Activated B cell treated with CpG ODN at 0.5 μM for 24 hours (primary cell): ENCODE results near the gene TMEM138. TPM values are rescaled to one million over a fixed set of nuclear protein-coding genes. Genes with fewer than 3 reads are reported as not detected.
A peak's percentile ranks its signal among the peaks of the same experiment; 100 is the strongest.

Experiments used
- ATAC-seq: fragments of 200-7000 bp; cut with Tn5 transposase; one replicate; pipeline ENCODE4 v1.10.0; 2021; ENCODE audit warnings: low read depth, mild to moderate bottlenecking, moderate library complexity
- CTCF ChIA-PET: fragments of 350-600 bp; sonication (Branson Sonifier 250); formaldehyde crosslinking; loops from one replicate; lab custom pipeline; 2021; ENCODE audit warnings: antibody characterized with exemption; lab: Charles Lee
- POLR2A ChIA-PET: fragments of 350-600 bp; sonication (Branson Sonifier 250); formaldehyde crosslinking; loops from one replicate; lab custom pipeline; 2021; ENCODE audit warnings: antibody characterized with exemption; lab: Charles Lee
- DNase-seq: peaks from one replicate; pipeline ENCODE4 v3.0.0; 2022
- H3K27ac Mint-ChIP-seq: one replicate; pipeline ENCODE4 v1.8.0; 2020; ENCODE audit warnings: mixed read lengths
- H3K27me3 Mint-ChIP-seq: one replicate; pipeline ENCODE4 v1.8.0; 2021; ENCODE audit warnings: mixed read lengths
- H3K36me3 Mint-ChIP-seq: one replicate; pipeline ENCODE4 v1.8.0; 2021; ENCODE audit warnings: low read depth, mixed read lengths
- H3K4me1 Mint-ChIP-seq: one replicate; pipeline ENCODE4 v1.8.0; 2021; ENCODE audit warnings: mixed read lengths
- H3K4me3 Mint-ChIP-seq: one replicate; pipeline ENCODE4 v1.8.0; 2020; ENCODE audit warnings: mild to moderate bottlenecking, mixed read lengths
- H3K9me3 Mint-ChIP-seq: one replicate; pipeline ENCODE4 v1.8.0; 2020; ENCODE audit warnings: mixed read lengths
- CTCF ChIP-seq: fragments of 200-600 bp; IDR thresholded peaks from one replicate; pipeline ENCODE4 v1.8.0; 2022; ENCODE audit warnings: antibody characterized with exemption, mild to moderate bottlenecking
- intact Hi-C: fragments of 100-400 bp; cut with micrococcal nuclease; formaldehyde crosslinking; loops from one replicate; pipeline ENCODE4 v1.15.1; 2024
- total RNA-seq: library from RNA; stranded (reverse); gene quantifications from 2 replicates; pipeline ENCODE4 v1.2.3, GENCODE V29; 2022

TMEM138 gene
- total RNA-seq, 1 donor from 2014 or later, result 81.2 TPM

GRCh38 chr11:61343792-61344745 is 18.1 kb upstream of the TMEM138 start:
- no peak for TF ChIP-seq CTCF
- H3K36me3 Mint-ChIP-seq, result peaks cover 59% of the 10 kb centered on the region
- no peak for DNase-seq
- ChIA-PET CTCF (interaction anchor here (2.1 kb wide), 1 partner anchor 8 kb away, joined by 7 read pairs; no protein-coding TSS in a partner anchor), POLR2A (interaction anchor here (0.9 to 6.4 kb wide), 3 partner anchors 7 to 18 kb away, joined by 3 to 76 read pairs (median 20); partner anchors contain the start of genes CYB561A3 and TMEM138)
- peak overlapping the region; percentile 77 for H3K27ac Mint-ChIP-seq
- H3K27me3 Mint-ChIP-seq, result no peaks in the 10 kb centered on the region
- H3K4me3 Mint-ChIP-seq, result no peak overlapping the region
- H3K9me3 Mint-ChIP-seq, result no peaks in the 10 kb centered on the region
- H3K4me1 Mint-ChIP-seq, result peaks cover 27% of the 10 kb centered on the region
- ATAC-seq, result no peak
- intact Hi-C loops, result no loop called here

DNA sequence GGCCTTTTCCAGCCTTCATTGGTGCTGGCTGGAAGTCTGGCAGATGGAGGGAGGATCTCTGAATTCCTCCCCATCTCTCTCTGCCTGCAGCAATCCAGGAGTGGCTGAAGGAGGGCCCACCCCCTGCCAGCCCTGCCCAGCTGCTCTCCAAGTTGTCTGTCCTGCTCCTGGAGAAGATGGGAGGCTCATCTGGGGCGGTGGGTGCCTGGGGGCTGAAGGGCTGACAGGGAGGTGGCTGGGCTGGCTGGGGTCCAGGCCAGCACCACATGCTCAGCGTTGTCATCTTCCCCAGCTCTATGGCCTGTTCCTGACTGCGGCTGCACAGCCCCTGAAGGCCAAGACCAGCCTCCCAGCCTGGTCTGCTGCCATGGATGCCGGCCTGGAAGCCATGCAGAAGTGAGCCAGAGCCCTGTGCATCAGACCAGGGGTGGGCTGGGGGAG is 17.0 kb upstream of the TMEM138 start:
- Mint-ChIP-seq H3K9me3 (no peaks in the 10 kb centered on the region), H3K27ac (peak overlapping the region; percentile 77), H3K36me3 (peaks cover 63% of the 10 kb centered on the region), H3K4me1 (peaks cover 32% of the 10 kb centered on the region), H3K27me3 (no peaks in the 10 kb centered on the region), H3K4me3 (no peak overlapping the region)
- POLR2A ChIA-PET, result interaction anchor here (0.6 to 6.4 kb wide), 4 partner anchors 9 to 22 kb away, joined by 3 to 76 read pairs (median 12); partner anchors contain the start of genes CYB561A3 and TMEM138
- DNase-seq (no peak), ATAC-seq (peak; percentile 15)
- intact Hi-C loops, result no loop called here
- TF ChIP-seq CTCF, result no peak
- CTCF ChIA-PET, result interaction anchor here (2.1 kb wide), 1 partner anchor 9 kb away, joined by 7 read pairs; no protein-coding TSS in a partner anchor

DNA sequence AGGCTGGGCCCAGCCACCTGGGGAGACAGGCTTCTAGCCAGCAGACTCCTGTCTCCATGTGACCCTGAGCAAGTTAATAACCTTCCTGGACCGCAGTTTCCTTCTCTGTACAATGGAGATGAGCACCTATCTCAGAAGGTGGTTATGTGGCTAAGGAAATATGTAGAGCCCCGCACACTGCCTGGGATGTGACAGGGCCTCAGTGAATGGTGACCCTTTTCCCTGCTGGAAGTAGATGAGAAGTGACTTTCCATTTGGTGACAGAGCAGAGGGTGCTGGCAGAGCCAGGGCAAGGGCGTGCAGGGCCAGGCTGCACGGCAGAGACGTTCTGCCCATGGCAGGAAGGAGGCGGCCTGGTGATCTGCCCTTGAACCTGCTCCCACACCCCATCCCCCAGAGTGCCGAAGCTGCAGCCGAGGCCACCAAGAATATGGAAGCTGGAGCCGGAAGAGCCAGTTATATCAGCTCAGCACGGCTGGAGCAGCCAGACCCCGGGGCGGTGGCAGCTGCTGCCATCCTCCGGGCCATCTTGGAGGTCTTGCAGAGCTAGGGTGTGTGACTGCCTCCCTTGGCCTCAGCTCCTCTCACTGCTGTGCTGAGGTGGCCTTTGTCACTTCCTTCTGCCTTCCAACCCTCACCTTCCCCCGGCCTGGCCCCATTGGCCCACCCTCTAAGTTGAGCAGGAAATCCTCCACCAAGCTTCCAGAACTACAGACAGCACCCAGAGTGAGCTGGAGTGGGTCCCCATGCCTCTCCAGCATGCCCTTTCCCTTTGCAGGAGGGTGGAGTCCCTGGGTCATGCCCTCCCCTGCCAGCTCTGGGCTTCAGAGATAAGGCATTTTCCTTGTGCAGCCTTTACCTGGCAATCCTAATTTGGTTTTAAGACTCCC is 16.0 kb upstream of the TMEM138 start:
- intact Hi-C loops, result no loop called here
- Mint-ChIP-seq H3K4me3 (no peak overlapping the region), H3K9me3 (no peaks in the 10 kb centered on the region), H3K27ac (peak overlapping the region; percentile 77), H3K27me3 (no peaks in the 10 kb centered on the region), H3K36me3 (peaks cover 68% of the 10 kb centered on the region), H3K4me1 (peaks cover 26% of the 10 kb centered on the region)
- POLR2A ChIA-PET, result interaction anchor here (0.6 to 6.4 kb wide), 3 partner anchors 11 to 23 kb away, joined by 3 to 76 read pairs (median 20); partner anchors contain the start of genes CYB561A3 and TMEM138
- no peak for DNase-seq
- CTCF ChIA-PET, result interaction anchor here (0.9 to 2.1 kb wide), 3 partner anchors 10 to 39 kb away, joined by 3 to 7 read pairs (median 7); no protein-coding TSS in a partner anchor
- TF ChIP-seq CTCF, result no peak
- ATAC-seq, result no peak

GRCh38 chr11:61347916-61348461 is 14.2 kb upstream of the TMEM138 start:
- DNase-seq, result no peak
- H3K9me3 Mint-ChIP-seq, result no peaks in the 10 kb centered on the region
- H3K27me3 Mint-ChIP-seq, result no peaks in the 10 kb centered on the region
- ATAC-seq, result no peak
- ChIA-PET POLR2A (interaction anchor here (2.3 to 6.4 kb wide), 2 partner anchors 10 to 14 kb away, joined by 13 to 76 read pairs; partner anchors contain the start of genes CYB561A3 and TMEM138), CTCF (interaction anchor here (1.7 kb wide), 1 partner anchor 10 kb away, joined by 5 read pairs; no protein-coding TSS in a partner anchor)
- peak overlapping the region; percentile 77 for H3K27ac Mint-ChIP-seq
- intact Hi-C loops, result loop anchor here (1.0 kb wide), 1 partner anchor 8 kb away; no protein-coding TSS in a partner anchor
- no peak for TF ChIP-seq CTCF
- peaks cover 33% of the 10 kb centered on the region for H3K4me1 Mint-ChIP-seq
- no peak overlapping the region for H3K4me3 Mint-ChIP-seq
- peaks cover 74% of the 10 kb centered on the region for H3K36me3 Mint-ChIP-seq
